ENCODE measurements around the gene TRUB2. TPM values are rescaled to one million over a fixed set of nuclear protein-coding genes. Genes with fewer than 3 reads are reported as not detected.

The TRUB2 gene
- total RNA-seq, 1 donor from 2014 or later = 11.3 TPM

- peaks cover 0 to 71% of the 10 kb centered on the region in 2 donors for H3K36me3 ChIP-seq
- H3K27ac ChIP-seq = no peak overlapping the region
- no peaks in the 10 kb centered on the region for H3K9me3 ChIP-seq
- no peaks in the 10 kb centered on the region for H3K4me1 ChIP-seq
- TF ChIP-seq POLR2AphosphoS5 (IDR thresholded peaks at IDR 0.05; ENCODE audit: insufficient read depth in 1 of 2, low read depth in 1 of 2) = no peak
- no peak for TF ChIP-seq POLR2A (IDR thresholded peaks at IDR 0.05)
- H3K27me3 ChIP-seq = no peaks in the 10 kb centered on the region
- no peak overlapping the region for H3K4me3 ChIP-seq
- intact Hi-C loops (cut with DNase I) = no loop called here
- DNase-seq (ENCODE audit: extremely low spot score in 2 of 2) = no peak
Measured at GRCh38 chr9:128259156-128259555, 63.1 kb downstream of the TRUB2 start.

GRCh38 chr9:128258326-128258725, 63.9 kb downstream of the TRUB2 start:
- H3K27ac ChIP-seq = no peak overlapping the region
- intact Hi-C loops (cut with DNase I) = no loop called here
- H3K36me3 ChIP-seq = peaks cover 0 to 69% of the 10 kb centered on the region in 2 donors
- H3K4me1 ChIP-seq = no peaks in the 10 kb centered on the region
- no peak overlapping the region for H3K4me3 ChIP-seq
- TF ChIP-seq POLR2AphosphoS5 (IDR thresholded peaks at IDR 0.05; ENCODE audit: insufficient read depth in 1 of 2, low read depth in 1 of 2) = no peak
- TF ChIP-seq POLR2A (IDR thresholded peaks at IDR 0.05) = no peak
- TF ChIP-seq, protein P1, sequence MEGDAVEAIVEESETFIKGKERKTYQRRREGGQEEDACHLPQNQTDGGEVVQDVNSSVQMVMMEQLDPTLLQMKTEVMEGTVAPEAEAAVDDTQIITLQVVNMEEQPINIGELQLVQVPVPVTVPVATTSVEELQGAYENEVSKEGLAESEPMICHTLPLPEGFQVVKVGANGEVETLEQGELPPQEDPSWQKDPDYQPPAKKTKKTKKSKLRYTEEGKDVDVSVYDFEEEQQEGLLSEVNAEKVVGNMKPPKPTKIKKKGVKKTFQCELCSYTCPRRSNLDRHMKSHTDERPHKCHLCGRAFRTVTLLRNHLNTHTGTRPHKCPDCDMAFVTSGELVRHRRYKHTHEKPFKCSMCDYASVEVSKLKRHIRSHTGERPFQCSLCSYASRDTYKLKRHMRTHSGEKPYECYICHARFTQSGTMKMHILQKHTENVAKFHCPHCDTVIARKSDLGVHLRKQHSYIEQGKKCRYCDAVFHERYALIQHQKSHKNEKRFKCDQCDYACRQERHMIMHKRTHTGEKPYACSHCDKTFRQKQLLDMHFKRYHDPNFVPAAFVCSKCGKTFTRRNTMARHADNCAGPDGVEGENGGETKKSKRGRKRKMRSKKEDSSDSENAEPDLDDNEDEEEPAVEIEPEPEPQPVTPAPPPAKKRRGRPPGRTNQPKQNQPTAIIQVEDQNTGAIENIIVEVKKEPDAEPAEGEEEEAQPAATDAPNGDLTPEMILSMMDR (IDR thresholded peaks at IDR 0.05) = no peak
- H3K9me3 ChIP-seq = no peaks in the 10 kb centered on the region
- DNase-seq (ENCODE audit: extremely low spot score in 2 of 2) = no peak
- H3K27me3 ChIP-seq = no peaks in the 10 kb centered on the region

GRCh38 chr9:128257907-128258306, 64.3 kb downstream of the TRUB2 start:
- Histone ChIP-seq H3K9me3 (no peaks in the 10 kb centered on the region), H3K4me3 (no peak overlapping the region), H3K27me3 (no peaks in the 10 kb centered on the region), H3K27ac (no peak overlapping the region), H3K4me1 (no peaks in the 10 kb centered on the region), H3K36me3 (peaks cover 0 to 65% of the 10 kb centered on the region in 2 donors)
- DNase-seq (ENCODE audit: extremely low spot score in 2 of 2) = no peak
- intact Hi-C loops (cut with DNase I) = no loop called here
- TF ChIP-seq POLR2AphosphoS5 (IDR thresholded peaks at IDR 0.05; ENCODE audit: insufficient read depth in 1 of 2, low read depth in 1 of 2) (no peak), POLR2A (IDR thresholded peaks at IDR 0.05) (no peak)
- TF ChIP-seq, protein P1 (IDR thresholded peaks at IDR 0.05) = no peak

DNA sequence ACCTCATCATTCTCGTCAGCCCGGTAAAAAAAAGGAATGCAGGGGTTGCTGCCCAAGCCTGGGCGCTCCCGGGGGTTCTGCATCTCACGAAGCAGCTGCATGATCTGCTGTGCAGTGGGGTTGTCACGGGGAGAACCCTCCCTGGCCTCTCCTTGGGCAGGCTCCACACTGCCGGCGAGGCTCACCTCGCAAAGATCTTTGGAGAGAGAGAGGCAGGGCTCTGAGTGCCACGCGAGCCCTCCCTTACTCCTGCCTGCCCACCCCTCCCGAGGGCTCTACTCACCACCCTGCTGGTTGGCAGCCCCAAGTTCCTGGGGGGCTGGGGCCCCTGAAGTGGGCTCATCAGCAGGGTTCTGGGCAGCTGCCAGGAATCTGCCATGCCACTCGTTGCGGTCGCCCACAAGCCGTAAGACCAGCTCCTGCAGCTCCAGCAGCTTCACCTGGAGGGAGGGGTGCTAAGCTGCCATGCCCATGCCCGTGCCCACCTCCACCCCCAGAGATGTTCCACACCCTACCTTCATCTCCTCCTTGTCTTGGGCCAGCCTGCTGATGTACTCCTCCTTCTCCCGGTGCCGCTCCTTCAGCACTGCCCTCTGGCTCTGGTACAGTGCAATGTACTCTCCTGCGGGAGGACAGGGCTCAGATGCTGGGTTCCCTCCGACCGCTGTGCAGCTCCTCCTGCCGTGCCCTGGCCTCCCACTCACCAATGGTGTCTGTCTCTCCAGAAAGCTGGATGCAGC, 65.0 kb downstream of the TRUB2 start:
- Histone ChIP-seq H3K27me3 (no peaks in the 10 kb centered on the region), H3K27ac (no peak overlapping the region), H3K4me3 (no peak overlapping the region), H3K9me3 (no peaks in the 10 kb centered on the region), H3K36me3 (peaks cover 0 to 59% of the 10 kb centered on the region in 2 donors), H3K4me1 (no peaks in the 10 kb centered on the region)
- TF ChIP-seq, protein P1 (IDR thresholded peaks at IDR 0.05) = no peak
- no peak for TF ChIP-seq POLR2A (IDR thresholded peaks at IDR 0.05)
- no peak for TF ChIP-seq POLR2AphosphoS5 (IDR thresholded peaks at IDR 0.05; ENCODE audit: insufficient read depth in 1 of 2, low read depth in 1 of 2)
- DNase-seq (ENCODE audit: extremely low spot score in 2 of 2) = no peak
- intact Hi-C loops (cut with DNase I) = no loop called here

Other genes starting within 250 kb of the TRUB2 start
- gene PTGES2, start 194.7 kb downstream of the TRUB2 start, total RNA-seq = 101 TPM
- gene LCN2, start 173.0 kb downstream of the TRUB2 start, total RNA-seq = 136 TPM
- 134 TPM for gene BBLN, start 162.2 kb downstream of the TRUB2 start, total RNA-seq
- gene CIZ1, start 130.9 kb downstream of the TRUB2 start, total RNA-seq = 101 TPM
- 33.4 TPM for gene DNM1, start 119.1 kb downstream of the TRUB2 start, total RNA-seq
- gene GOLGA2, start 46.4 kb downstream of the TRUB2 start, total RNA-seq = 84.5 TPM
- 42.7 TPM for gene SWI5, start 46.2 kb downstream of the TRUB2 start, total RNA-seq
- 42.0 TPM for gene COQ4, start 392 bp upstream of the TRUB2 start, total RNA-seq
- gene SLC27A4, start 18.1 kb upstream of the TRUB2 start, total RNA-seq = 28.0 TPM
- 15.2 TPM for gene URM1, start 48.9 kb upstream of the TRUB2 start, total RNA-seq
- gene CERCAM, start 98.4 kb upstream of the TRUB2 start, total RNA-seq = 36.1 TPM
- 18.9 TPM for gene ODF2, start 133.6 kb upstream of the TRUB2 start, total RNA-seq
- 20.9 TPM for gene GLE1, start 182.3 kb upstream of the TRUB2 start, total RNA-seq
- 292 TPM for gene SPTAN1, start 230.1 kb upstream of the TRUB2 start, total RNA-seq

All from vagina (tissue), 2 donors.